ENCODE data around the gene SMIM29.
"Not testable (repeated sequence)": the region's sequence is repeated elsewhere in the genome, so short reads cannot be mapped to it uniquely, and the experiment has no call there.

SMIM29 gene

DNA sequence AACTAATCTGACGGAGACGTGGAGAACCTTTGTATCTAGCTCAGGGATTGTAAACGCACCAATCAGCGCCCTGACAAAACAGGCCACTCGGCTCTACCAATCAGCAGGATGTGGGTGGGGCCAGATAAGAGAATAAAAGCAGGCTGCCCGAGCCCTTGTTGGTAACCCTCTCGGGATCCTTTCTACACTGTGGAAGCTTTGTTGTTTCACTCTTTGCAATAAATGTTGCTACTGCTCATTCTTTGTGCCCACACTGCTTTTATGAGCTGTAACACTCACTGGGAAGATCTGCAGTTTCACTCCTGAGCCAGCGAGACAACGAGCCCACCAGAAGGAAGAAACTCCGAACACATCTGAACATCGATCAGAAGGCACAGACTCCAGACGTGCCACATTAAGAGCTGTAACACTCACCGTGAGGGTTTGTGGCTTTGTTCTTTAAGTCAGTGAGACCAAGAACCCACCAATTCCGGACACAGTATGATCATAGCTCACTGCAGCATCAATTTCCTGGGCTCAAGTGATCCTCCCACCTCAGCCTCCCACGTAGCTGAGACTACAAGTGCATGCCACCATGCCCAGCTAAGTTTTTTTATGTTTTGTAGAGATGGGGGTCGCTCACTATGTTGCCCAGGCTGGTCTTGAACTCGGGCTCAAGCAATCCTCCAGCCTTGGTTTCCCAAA lies 21.0 kb upstream of the SMIM29 start:
- not testable (repeated sequence) for FAIRE-seq

DNA sequence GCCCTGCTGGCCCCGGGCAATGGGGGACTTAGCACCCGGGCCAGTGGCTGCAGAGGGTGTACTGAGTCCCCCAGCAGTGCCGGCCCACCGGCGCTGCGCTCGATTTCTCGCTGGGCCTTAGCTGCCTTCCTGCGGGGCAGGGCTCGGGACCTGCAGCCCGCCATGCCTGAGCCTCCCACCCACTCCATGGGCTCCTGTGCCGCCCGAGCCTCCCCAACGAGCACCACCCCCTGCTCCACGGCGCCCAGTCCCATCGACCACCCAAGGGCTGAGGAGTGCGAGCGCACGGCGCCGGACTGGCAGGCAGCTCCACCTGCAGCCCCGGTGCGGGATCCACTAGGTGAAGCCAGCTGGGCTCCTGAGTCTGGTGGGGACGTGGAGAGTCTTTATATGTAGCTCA lies 20.3 kb upstream of the SMIM29 start:
- DNase-seq (ENCODE audit: insufficient read length, low spot score); FAIRE-seq: not testable (repeated sequence)

More for the DNA sequence above, 21.0 kb upstream of the SMIM29 start:
- DNase-seq (ENCODE audit: insufficient read length, low spot score): not testable (repeated sequence)

DNA sequence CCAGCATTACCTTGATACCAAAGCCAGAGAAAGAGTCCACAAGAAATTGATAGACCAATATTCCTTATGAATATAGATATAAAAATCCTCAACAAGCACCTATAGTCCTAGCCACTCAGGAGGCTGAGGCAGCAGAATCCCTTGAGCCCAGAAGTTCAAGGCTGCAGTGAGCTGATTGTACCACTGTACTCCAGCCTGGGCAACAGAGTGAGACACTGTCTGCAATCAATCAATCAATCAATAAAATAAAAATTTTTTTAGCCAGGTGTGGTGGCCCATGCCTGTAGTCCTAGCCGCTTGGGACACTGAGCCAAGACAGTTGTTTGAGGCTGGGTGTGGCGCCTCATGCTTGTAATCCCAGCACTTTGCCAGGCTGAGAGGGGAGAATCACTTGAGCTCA lies 18.9 kb upstream of the SMIM29 start:
- FAIRE-seq (no peak), DNase-seq (ENCODE audit: insufficient read length, low spot score) (no peak)

DNA sequence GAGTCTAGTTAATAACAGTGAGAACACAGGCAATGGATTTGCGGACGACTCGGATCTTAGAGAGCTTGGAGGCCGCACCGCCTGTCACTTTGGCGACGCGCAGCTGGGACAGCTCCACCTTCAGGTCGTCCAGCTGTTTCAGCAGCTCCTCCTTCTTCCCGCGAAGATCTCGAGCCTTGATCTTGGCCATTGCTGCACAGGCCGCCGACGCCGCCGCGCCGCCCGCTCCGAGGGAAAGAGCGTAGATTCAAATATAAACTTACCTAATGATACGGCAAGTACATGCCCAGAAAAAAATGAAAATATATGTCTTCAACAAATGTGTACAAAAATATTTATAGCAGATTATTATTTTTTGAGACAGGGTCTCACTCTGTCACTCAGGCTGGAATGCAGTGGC lies 14.7 kb upstream of the SMIM29 start:
- FAIRE-seq; DNase-seq (ENCODE audit: insufficient read length, low spot score): not testable (repeated sequence)

DNA sequence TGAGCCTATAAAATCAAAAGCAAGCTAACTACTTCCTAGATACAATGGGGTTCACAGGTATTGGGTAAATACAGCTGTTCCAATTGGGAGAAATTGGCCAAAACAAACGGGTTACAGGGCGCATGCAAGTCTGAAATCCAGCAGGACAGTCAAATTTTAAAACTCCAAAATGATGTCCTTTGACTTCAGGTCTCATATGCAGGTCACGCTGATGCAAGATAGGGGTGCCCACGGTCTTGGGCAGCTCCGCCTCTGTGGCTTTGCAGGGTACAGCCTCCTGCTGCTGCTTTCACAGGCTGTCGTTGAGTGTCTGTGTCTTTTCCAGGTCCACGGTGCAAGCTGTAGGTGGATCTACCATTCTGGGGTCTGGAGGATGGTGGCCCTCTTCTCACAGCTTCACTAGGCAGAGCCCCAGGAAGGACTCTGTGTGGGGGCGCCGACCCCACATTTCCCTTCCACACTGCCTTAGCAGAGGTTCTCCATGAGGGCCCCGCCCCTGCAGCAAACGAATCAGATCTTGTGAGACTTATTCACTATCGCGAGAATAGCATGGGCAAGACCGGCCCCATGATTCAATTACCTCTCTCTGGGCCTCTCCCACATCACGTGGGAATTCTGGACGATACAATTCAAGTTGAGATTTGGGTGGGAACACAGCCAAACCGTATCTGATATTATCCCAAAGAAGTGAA lies 11.9 kb upstream of the SMIM29 start:
- no peak for DNase-seq (ENCODE audit: insufficient read length, low spot score)
- no peak for FAIRE-seq

DNA sequence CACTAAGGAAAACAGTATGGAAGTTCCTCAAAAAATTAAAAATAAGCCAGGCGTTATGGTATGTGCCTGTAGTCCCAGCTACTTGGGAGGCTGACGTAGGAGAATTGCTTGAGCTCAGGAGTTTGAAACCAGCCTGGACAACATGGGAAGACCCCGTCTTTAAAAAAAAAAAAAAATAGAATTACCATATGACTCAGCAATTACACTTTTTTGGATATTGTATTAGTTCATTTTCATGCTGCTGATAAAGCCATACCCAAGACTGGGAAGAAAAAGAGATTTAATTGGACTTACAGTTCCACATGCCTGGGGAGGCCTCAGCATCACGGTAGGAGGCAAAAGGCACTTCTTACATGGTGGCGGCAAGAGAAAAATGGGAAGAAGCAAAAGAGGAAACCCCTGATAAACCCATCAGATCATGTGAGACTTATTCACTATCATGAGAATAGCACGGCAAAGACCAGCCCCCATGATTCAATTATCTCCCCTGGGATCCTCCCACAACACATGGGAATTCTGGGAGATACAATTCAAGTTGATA lies 10.8 kb upstream of the SMIM29 start:
- no peak for FAIRE-seq
- DNase-seq (ENCODE audit: insufficient read length, low spot score): no peak

DNA sequence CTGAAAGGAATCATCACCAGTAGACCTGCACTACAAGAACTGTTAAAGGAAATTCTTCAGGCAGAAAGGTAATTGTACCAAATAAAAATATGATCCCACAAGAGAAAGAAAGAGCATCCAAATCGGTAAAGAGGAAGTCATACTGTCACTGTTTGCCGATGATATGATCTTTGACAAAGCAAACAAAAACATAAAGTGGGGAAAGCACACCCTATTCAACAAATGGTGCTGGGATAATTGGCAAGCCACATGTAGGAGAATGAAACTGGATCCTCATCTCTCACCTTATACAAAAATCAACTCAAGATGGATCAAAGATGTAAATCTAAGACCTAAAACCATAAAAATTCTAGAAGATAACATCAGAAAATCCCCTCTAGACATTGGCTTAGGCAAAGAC lies 3.6 kb upstream of the SMIM29 start:
- not testable (repeated sequence) for DNase-seq (ENCODE audit: insufficient read length, low spot score); FAIRE-seq

DNA sequence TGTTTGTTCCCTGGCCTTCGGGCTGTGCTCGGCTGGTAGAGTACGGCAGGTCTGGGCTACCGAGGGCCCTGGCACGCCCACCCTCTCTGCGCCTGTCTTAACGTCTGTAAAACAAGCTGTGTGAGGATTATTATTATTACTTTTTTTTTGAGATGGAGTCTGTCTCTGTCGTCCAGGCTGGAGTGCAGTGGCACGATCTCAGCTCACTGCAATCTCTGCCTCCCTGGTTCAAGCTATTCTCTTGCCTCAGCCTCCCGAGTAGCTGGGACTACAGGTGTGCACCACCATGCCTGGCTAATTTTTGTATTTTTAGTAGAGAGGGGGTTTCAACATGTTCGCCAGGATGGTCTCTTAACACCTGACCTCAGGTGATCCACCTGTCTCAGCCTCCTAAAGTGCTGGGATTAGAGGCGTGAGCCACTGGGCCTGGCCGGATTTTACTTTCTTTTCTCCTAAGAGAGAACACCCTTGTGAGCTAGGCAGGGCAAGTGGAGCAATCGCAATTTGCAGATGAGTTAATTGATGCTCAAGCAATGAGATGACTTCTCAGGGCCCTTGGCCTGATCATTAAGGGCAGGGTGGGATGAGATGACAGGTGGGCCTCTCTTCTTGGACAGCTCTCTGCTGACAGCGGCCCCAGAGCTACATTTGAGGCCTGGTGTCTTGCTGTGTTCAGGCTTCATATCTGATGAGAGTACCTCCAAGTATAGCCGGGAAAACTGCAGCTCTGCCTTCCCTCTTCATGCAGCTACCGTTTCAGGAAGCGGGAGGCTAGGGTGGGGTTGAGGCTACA lies 859 bp upstream of the SMIM29 start:
- no peak for DNase-seq (ENCODE audit: insufficient read length, low spot score)
- no peak for FAIRE-seq

DNA sequence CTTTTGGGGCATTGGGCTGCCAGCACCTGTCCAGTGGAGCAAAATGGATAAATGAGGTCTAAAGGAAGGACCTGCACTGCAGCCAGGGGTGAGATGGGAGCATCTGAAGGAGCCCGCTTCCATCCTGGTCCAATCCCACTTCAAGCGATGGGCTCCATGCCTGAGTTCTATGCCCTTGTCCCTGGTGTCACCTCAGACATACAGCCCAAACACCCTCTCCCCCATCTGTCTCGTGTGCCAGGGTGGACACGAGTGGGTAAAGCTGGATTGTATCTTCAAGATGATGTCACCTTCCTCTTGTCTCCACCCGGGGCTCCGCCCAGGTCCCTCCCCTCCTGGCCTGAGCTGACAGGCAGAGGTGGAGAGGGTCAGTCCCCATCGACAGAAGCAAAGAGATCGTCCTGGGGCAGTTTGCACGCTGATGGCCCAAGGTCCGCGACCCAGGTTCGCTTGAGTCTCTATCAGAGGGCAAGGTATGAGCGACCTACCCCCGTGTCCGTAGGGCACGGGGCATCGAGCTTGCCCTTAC lies 544 bp downstream of the SMIM29 start:
- peak; percentile 21 for FAIRE-seq
- DNase-seq (ENCODE audit: insufficient read length, low spot score): no peak

DNA sequence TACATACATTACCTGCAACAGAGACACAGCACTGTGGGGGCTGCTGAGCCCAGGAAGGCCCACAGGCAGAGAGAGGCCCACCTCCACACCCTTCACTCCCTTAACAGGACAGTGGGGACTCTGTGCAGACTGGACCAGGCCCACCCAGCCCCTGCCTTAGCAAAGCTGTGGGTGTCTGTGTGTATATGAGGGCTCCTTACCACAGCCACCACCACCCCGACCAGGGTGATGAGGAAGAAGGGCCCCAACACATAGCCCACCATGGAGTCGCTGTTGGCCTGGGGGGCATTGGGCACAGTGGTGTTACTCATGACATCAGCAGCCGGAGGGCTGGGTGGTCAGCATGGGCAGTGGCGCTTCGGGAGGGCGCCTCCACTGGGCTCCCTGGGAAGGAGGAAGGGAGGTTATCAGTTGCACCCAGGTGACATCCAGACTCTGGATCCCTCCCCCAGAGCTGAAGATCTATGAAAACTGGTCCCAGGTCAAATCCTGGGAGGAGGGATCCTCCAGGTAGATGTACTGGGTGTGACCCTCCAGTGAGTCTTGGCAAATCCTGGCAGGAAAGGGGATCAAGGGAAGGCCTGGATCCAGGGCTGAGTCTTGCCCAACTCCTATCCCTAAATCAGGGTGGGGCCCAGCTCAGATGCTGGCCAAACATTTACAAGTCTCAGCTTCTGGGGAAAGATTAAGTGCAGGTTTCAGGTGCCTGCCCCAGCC lies 1.2 kb downstream of the SMIM29 start:
- DNase-seq (ENCODE audit: insufficient read length, low spot score) (no peak), FAIRE-seq (no peak)

DNA sequence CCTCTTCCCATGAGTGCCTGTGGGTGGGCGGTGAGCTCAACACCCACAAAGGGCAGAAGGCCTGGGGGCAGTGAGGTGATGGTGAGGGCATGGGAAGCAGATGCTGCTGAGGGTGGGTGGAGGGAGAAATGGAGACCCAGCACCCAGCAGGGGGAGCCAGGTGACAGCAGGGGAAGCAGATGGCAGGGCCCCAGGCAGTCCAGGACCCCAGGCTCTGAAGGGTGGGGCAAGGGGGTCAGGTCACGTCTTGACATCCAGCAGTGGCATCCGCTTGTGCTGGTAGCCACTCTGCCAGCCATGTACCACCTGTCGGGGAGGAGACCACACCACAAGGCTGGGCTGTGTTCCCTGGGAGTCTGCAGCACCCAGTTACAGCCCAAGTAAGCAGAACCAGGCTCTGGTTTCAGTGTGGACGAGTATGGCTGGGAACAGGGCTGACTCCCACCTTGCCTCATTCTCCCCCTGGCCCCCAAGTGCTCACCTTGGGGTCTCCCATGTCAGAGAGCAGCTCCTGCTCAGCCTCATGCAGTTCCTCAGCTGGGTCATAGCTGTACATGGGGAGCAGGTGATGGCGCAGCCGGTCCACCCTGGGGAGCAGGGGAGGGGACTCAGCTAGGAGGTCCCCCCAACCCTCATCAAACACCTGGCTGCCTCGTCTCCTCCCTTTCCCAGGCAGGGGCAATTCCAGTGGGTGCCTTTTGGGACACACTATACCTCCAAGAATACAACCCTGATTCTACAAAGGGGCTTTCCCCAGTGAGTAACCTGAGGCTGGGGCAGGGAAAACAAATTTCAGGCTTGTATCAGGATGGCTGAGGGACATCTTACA lies 2.0 kb downstream of the SMIM29 start:
- FAIRE-seq (no peak), DNase-seq (ENCODE audit: insufficient read length, low spot score) (no peak)

DNA sequence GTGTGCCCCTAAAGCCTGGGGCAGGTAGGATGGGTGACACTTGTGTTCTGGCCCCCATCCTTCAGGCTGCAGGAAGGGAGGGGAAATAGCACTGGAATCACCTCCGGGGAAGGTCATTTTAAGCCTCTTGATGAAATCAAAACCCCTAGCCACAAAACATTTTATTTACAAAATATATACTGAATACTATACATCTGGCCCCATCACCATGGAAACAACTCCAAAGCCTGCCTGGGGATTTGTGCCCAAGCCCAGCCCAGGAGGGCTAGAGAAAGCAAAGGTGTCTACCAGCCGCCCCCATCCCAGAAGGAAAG lies 2.6 kb downstream of the SMIM29 start:
- FAIRE-seq (no peak), DNase-seq (ENCODE audit: insufficient read length, low spot score) (no peak)

DNA sequence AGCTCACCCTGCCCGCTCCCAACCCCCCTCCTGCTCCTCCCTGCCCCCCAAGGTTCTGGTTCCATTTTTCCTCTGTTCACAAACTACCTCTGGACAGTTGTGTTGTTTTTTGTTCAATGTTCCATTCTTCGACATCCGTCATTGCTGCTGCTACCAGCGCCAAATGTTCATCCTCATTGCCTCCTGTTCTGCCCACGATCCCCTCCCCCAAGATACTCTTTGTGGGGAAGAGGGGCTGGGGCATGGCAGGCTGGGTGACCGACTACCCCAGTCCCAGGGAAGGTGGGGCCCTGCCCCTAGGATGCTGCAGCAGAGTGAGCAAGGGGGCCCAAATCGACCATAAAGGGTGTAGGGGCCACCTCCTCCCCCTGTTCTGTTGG lies 3.1 kb downstream of the SMIM29 start:
- FAIRE-seq; DNase-seq (ENCODE audit: insufficient read length, low spot score): not testable (repeated sequence)

DNA sequence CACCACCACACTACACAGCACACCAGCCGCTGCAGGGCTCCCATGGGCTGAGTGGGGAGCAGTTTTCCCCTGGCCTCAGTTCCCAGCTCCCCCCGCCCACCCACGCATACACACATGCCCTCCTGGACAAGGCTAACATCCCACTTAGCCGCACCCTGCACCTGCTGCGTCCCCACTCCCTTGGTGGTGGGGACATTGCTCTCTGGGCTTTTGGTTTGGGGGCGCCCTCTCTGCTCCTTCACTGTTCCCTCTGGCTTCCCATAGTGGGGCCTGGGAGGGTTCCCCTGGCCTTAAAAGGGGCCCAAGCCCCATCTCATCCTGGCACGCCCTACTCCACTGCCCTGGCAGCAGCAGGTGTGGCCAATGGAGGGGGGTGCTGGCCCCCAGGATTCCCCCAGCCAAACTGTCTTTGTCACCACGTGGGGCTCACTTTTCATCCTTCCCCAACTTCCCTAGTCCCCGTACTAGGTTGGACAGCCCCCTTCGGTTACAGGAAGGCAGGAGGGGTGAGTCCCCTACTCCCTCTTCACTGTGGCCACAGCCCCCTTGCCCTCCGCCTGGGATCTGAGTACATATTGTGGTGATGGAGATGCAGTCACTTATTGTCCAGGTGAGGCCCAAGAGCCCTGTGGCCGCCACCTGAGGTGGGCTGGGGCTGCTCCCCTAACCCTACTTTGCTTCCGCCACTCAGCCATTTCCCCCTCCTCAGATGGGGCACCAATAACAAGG lies 3.6 kb downstream of the SMIM29 start:
- not testable (repeated sequence) for FAIRE-seq; DNase-seq (ENCODE audit: insufficient read length, low spot score)

DNA sequence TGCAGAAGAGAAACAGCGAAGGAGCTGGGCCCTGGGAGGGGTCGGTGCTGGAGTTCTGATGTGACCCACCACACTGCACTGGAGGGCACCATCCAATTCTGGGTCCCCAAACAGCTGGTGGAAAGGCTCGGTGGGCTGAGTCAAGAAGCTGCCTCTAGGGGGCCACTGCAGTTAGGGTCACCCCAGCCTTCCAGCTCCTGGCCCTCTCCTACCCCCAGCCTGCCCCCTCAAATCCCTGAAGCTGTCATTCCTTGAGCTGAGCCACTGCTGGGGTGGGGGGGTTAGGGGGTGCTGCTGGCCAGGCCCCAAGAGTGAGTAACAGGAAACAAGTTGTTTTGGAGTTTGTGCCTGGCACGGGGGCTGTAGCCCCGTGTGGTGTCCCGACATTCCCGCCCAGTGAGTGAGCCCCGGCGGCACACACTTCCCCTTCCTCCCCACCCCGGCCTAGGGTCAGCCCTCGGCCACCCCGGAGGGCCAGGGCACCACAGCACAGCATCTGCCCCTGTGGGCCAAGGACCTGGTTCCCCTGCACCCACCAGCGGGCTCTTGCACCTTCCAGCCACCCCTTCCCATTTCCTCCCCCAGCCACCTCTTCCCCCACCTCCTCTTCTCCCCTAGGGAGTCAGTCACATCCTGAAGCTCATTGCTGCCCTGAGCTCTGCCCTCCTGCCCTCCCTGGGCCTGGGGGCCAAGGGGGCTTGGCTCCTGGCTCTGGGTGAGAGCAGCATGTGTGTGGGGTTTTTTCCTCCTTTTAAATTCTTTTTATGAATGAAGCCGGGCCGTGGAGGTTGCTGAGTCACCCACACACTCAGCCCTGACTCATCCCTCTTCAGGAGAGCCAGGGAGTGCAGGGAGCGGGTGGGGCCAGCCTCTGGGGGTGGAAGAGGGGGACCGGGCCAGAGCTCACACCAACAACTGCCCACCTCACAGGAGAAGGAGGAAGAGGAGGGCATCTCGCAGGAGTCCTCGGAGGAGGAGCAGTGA lies 4.6 kb downstream of the SMIM29 start:
- FAIRE-seq (no peak), DNase-seq (ENCODE audit: insufficient read length, low spot score) (no peak)

DNA sequence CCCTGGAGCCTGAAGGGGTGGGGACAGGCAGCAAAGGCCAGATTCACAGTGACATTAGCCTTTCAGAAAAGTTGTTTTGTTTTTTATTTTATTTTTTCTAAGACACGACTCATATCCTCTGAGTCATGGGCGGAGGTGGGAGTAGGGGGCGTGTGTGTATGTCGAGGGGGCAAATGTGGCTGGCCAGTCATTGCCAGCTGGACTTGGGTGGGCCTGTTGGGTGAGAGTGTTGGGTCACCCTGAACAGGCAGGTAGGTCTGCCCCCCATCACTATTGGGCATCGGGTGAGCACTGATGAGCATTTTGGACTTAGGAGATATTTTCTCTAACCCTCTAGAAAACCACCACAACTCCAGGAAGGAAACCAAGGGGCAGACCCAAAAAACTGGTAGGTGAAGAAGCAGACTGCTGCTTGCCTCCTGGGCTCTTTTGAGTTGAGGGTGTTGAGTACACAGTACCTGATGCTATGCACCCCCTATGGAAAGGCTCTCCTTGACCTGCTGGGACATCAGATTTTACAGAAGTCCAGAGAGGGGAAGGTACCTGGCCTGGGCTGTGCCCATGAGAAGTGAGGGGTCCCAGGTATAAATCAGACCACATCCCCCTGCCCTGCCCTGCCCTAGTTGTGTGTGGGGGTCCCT lies 5.6 kb downstream of the SMIM29 start:
- no peak for DNase-seq (ENCODE audit: insufficient read length, low spot score)
- FAIRE-seq: no peak
